Activated T-cell treated with anti-CD3 and anti-CD28 coated beads, Interleukin-2, amount 50 U/mL, for 1 hour (primary cell): ENCODE measurements around the gene CNDP1.
"Not testable (repeated sequence)": the region's sequence is repeated elsewhere in the genome, so short reads cannot be mapped to it uniquely, and the experiment has no call there.

ENCODE experiments used
- DNase-seq: peaks from one replicate; pipeline ENCODE4 v3.0.0-alpha.2; 2020

CNDP1 gene

GRCh38 chr18:74522635-74523548 lies 11.4 kb upstream of the CNDP1 start:
- no peak for DNase-seq

GRCh38 chr18:74524097-74524496 lies 10.2 kb upstream of the CNDP1 start:
- DNase-seq: no peak

- not testable (repeated sequence) for DNase-seq
Measured at GRCh38 chr18:74524915-74525314, 9.4 kb upstream of the CNDP1 start.

- no peak for DNase-seq
Measured at GRCh38 chr18:74525741-74526140, 8.6 kb upstream of the CNDP1 start.

- no peak for DNase-seq
Measured at GRCh38 chr18:74526488-74526887, 7.8 kb upstream of the CNDP1 start.

- DNase-seq: no peak
Measured at GRCh38 chr18:74528478-74528877, 5.8 kb upstream of the CNDP1 start.

- DNase-seq: no peak
Measured at GRCh38 chr18:74528913-74529312, 5.4 kb upstream of the CNDP1 start.

GRCh38 chr18:74529378-74529777 lies 4.9 kb upstream of the CNDP1 start:
- no peak for DNase-seq

- no peak for DNase-seq
Measured at GRCh38 chr18:74529811-74530583, 4.3 kb upstream of the CNDP1 start.

GRCh38 chr18:74530584-74530862 lies 3.8 kb upstream of the CNDP1 start:
- DNase-seq: no peak

- no peak for DNase-seq
Measured at GRCh38 chr18:74531043-74531442, 3.3 kb upstream of the CNDP1 start.

GRCh38 chr18:74532511-74533025 lies 1.7 kb upstream of the CNDP1 start:
- DNase-seq: no peak

GRCh38 chr18:74533666-74534065 lies 634 bp upstream of the CNDP1 start:
- no peak for DNase-seq

- no peak for DNase-seq
Measured at GRCh38 chr18:74534981-74535649, 815 bp downstream of the CNDP1 start.

GRCh38 chr18:74539289-74539688 lies 5.0 kb downstream of the CNDP1 start:
- DNase-seq: no peak

GRCh38 chr18:74540652-74541421 lies 6.5 kb downstream of the CNDP1 start:
- no peak for DNase-seq

GRCh38 chr18:74541703-74542555 lies 7.6 kb downstream of the CNDP1 start:
- DNase-seq: no peak

- DNase-seq: no peak
Measured at GRCh38 chr18:74544898-74545297, 10.6 kb downstream of the CNDP1 start.

- no peak for DNase-seq
Measured at GRCh38 chr18:74546007-74546406, 11.7 kb downstream of the CNDP1 start.

- no peak for DNase-seq
Measured at GRCh38 chr18:74546751-74547530, 12.6 kb downstream of the CNDP1 start.

- DNase-seq: no peak
Measured at GRCh38 chr18:74547860-74548259, 13.6 kb downstream of the CNDP1 start.
